Tibial artery (tissue), 4 donors: ENCODE data around the gene RALGPS1.

Experiments
- DNase-seq, 2 donors: peaks; one replicate each; pipeline ENCODE4 v3.0.0-alpha.2; 2019
- H3K27ac ChIP-seq, 2 donors: fragments of 200-600 bp; sonication (generic) in 1 of 2; 1 replicate in 1 of 2; 2 replicates in 1 of 2; pipeline ENCODE4 v1.5.1; 2018 to 2019; ENCODE audit warnings: mild to moderate bottlenecking in 1 of 2
- H3K27me3 ChIP-seq, 2 donors: fragments of 200-600 bp; sonication (generic) in 1 of 2; one replicate each; pipeline versions ENCODE4 v1.5.1 to v1.6.0; 2016 to 2019
- H3K36me3 ChIP-seq, 3 donors: fragments of 200-600 bp; sonication (generic) in 2 of 3; one replicate each; pipeline ENCODE4 v1.5.1; 2016 to 2019; ENCODE audit warnings: mild to moderate bottlenecking in 2 of 3
- H3K4me1 ChIP-seq, 4 donors: fragments of 200-600 bp; sonication (generic) in 2 of 4; 1 replicate in 3 of 4; 2 replicates in 1 of 4; pipeline ENCODE4 v1.5.1; 2016 to 2019
- H3K4me3 ChIP-seq, 2 donors: fragments of 200-600 bp; sonication (generic) in 1 of 2; 1 replicate in 1 of 2; 2 replicates in 1 of 2; pipeline ENCODE4 v1.5.1; 2018 to 2019; ENCODE audit warnings: mild to moderate bottlenecking in 2 of 2
- H3K9me3 ChIP-seq, 3 donors: fragments of 200-600 bp; sonication (generic) in 1 of 3; one replicate each; pipeline ENCODE4 v1.5.1; 2016 to 2019
- CTCF ChIP-seq, 2 experiments: fragments of 200-600 bp in 1 of 2; fragments of 450-650 bp in 1 of 2; IDR thresholded peaks; one replicate each; pipeline ENCODE4 v1.5.1; 2017 to 2019; ENCODE audit warnings: antibody characterized with exemption in 2 of 2, mild to moderate bottlenecking in 1 of 2, moderate library complexity in 1 of 2
- intact Hi-C: fragments of 100-400 bp; cut with DNase I; formaldehyde crosslinking; loops from one replicate; pipeline ENCODE4 v1.15.0; 2023; ENCODE audit warnings: low total_unique reads

RALGPS1 gene

GRCh38 chr9:126907058-126907457 lies 7.5 kb upstream of the RALGPS1 start:
- no peak for TF ChIP-seq CTCF (IDR thresholded peaks at IDR 0.05)
- Histone ChIP-seq H3K36me3 (no peaks in the 10 kb centered on the region), H3K27me3 (peaks cover 0 to 18% of the 10 kb centered on the region in 2 donors), H3K4me3 (no peak overlapping the region), H3K4me1 (no peaks in the 10 kb centered on the region), H3K27ac (no peak overlapping the region), H3K9me3 (no peaks in the 10 kb centered on the region)
- no peak for DNase-seq
- intact Hi-C loops: no loop called here

GRCh38 chr9:126915281-126915816 lies 767 bp downstream of the RALGPS1 start:
- peak in 1 of 2 donors; percentile 69 for DNase-seq
- Histone ChIP-seq H3K36me3 (no peaks in the 10 kb centered on the region), H3K4me1 (peaks cover 0 to 11% (median 6%) of the 10 kb centered on the region in 4 donors), H3K4me3 (peak overlapping the region; percentile 60 to 62), H3K27ac (peak overlapping the region in 1 of 2 donors; percentile 60), H3K27me3 (no peaks in the 10 kb centered on the region), H3K9me3 (no peaks in the 10 kb centered on the region)
- intact Hi-C loops: no loop called here
- no peak for TF ChIP-seq CTCF (IDR thresholded peaks at IDR 0.05)

- no peak for DNase-seq
- no peaks in the 10 kb centered on the region for H3K27me3 ChIP-seq
- no peak for TF ChIP-seq CTCF (IDR thresholded peaks at IDR 0.05)
- H3K9me3 ChIP-seq: no peaks in the 10 kb centered on the region
- no peaks in the 10 kb centered on the region for H3K36me3 ChIP-seq
- no peak overlapping the region for H3K27ac ChIP-seq
- intact Hi-C loops: no loop called here
- no peak overlapping the region for H3K4me3 ChIP-seq
- peaks cover 0 to 11% (median 6%) of the 10 kb centered on the region in 4 donors for H3K4me1 ChIP-seq
Observed at GRCh38 chr9:126915846-126916543, 1.4 kb downstream of the RALGPS1 start.

- Histone ChIP-seq H3K27me3 (no peaks in the 10 kb centered on the region), H3K36me3 (no peaks in the 10 kb centered on the region), H3K27ac (no peak overlapping the region), H3K4me3 (no peak overlapping the region), H3K9me3 (no peaks in the 10 kb centered on the region), H3K4me1 (peaks cover 0 to 11% (median 6%) of the 10 kb centered on the region in 4 donors)
- no peak for DNase-seq
- intact Hi-C loops: no loop called here
- TF ChIP-seq CTCF (IDR thresholded peaks at IDR 0.05): no peak
Observed at GRCh38 chr9:126916909-126917308, 2.3 kb downstream of the RALGPS1 start.

- TF ChIP-seq CTCF (IDR thresholded peaks at IDR 0.05): no peak
- Histone ChIP-seq H3K36me3 (no peaks in the 10 kb centered on the region), H3K27ac (no peak overlapping the region), H3K27me3 (no peaks in the 10 kb centered on the region), H3K4me1 (peaks cover 0 to 9% (median 6%) of the 10 kb centered on the region in 4 donors), H3K4me3 (no peak overlapping the region), H3K9me3 (no peaks in the 10 kb centered on the region)
- intact Hi-C loops: no loop called here
- DNase-seq: no peak
Observed at GRCh38 chr9:126919193-126919592, 4.6 kb downstream of the RALGPS1 start.
